ENCODE measurements around the gene PHC2. TPM values are rescaled to one million over a fixed set of nuclear protein-coding genes. Genes with fewer than 3 reads are reported as not detected.

Gene PHC2
- polyA plus RNA-seq, 1 donor from 2014 or later = 171 TPM

DNA sequence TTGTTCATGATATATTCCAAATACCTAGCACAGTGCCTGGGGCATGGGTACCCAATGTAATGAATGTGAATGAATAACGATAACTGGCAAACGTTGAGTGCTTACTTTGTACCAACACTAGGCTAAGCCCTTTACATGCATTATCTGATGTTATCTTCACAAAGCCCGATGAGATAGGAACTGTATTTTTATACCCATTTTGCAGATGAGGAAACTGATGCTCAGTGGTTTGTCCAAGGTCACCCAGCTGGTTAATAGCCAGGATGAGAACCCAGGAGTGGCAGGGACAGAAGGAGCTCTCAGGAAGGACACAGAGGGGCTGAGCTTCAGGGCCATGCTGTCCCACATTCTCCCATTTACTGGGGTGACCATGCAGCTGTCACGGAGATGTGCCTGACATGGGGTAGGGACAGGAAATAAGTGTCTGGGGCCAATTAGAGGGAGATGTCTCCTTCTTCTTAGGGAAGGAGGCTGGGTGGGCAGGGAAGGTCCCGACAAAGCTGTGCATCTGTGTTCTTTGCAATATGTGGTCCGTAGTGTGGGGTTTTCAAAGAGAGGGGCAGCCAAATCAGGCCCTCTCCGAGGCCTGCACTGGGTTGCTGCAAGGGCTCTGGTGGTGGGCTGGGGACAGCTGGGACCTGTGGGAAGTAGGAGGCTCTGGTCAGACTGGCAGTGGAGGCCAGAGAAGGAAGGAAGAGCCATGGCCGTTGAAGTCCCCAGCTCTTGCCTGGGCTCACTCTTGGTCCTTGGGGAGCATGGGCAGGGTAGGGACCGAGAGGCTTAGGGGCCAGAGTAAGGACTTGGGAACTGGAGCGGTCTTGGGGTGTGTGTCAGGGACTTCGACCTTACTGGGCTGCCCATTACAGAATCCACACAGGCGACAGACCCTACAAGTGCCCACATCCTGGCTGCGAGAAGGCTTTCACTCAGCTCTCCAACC lies 136.6 kb downstream of the PHC2 start:
- Histone ChIP-seq H3K79me2 (replicated peaks; ENCODE audit: insufficient read depth, low read length) (no peaks in the 10 kb centered on the region), H3K4me2 (ENCODE audit: low read length) (no peak overlapping the region), H3F3A (ENCODE audit: insufficient read depth, low read length, poor library complexity, severe bottlenecking) (no peaks in the 10 kb centered on the region), H3K27ac (ENCODE audit: low read length) (no peak overlapping the region), H2AFZ (ENCODE audit: low read depth, low read length) (no peak overlapping the region), H4K20me1 (ENCODE audit: insufficient read depth) (no peaks in the 10 kb centered on the region), H3K4me3 (ENCODE audit: low read length) (no peak overlapping the region), H3K9ac (ENCODE audit: low read length) (no peak overlapping the region), H3K36me3 (ENCODE audit: insufficient read depth, low read length) (no peaks in the 10 kb centered on the region), H3K27me3 (ENCODE audit: insufficient read depth, low read depth, low read length) (no peaks in the 10 kb centered on the region), H3K9me2 (ENCODE audit: insufficient read depth, low read length) (no peaks in the 10 kb centered on the region), H3K9me3 (ENCODE audit: low read length) (no peaks in the 10 kb centered on the region)
- no peak for TF ChIP-seq TAF1 (IDR thresholded peaks at IDR 0.05; ENCODE audit: low read depth)
- TF ChIP-seq EP300 (conservative IDR thresholded peaks at IDR 0.05; ENCODE audit: poor library complexity, severe bottlenecking) = no peak
- no peak for TF ChIP-seq MXI1 (conservative IDR thresholded peaks at IDR 0.05; ENCODE audit: poor library complexity, severe bottlenecking)
- TF ChIP-seq POLR2AphosphoS5 (IDR thresholded peaks at IDR 0.05) = no peak
- TF ChIP-seq, protein P1, sequence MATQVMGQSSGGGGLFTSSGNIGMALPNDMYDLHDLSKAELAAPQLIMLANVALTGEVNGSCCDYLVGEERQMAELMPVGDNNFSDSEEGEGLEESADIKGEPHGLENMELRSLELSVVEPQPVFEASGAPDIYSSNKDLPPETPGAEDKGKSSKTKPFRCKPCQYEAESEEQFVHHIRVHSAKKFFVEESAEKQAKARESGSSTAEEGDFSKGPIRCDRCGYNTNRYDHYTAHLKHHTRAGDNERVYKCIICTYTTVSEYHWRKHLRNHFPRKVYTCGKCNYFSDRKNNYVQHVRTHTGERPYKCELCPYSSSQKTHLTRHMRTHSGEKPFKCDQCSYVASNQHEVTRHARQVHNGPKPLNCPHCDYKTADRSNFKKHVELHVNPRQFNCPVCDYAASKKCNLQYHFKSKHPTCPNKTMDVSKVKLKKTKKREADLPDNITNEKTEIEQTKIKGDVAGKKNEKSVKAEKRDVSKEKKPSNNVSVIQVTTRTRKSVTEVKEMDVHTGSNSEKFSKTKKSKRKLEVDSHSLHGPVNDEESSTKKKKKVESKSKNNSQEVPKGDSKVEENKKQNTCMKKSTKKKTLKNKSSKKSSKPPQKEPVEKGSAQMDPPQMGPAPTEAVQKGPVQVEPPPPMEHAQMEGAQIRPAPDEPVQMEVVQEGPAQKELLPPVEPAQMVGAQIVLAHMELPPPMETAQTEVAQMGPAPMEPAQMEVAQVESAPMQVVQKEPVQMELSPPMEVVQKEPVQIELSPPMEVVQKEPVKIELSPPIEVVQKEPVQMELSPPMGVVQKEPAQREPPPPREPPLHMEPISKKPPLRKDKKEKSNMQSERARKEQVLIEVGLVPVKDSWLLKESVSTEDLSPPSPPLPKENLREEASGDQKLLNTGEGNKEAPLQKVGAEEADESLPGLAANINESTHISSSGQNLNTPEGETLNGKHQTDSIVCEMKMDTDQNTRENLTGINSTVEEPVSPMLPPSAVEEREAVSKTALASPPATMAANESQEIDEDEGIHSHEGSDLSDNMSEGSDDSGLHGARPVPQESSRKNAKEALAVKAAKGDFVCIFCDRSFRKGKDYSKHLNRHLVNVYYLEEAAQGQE (IDR thresholded peaks at IDR 0.05; ENCODE audit: borderline replicate concordance) = no peak
- no peak for TF ChIP-seq CTCF (IDR thresholded peaks at IDR 0.05; ENCODE audit: poor library complexity, severe bottlenecking)
- no peak for TF ChIP-seq RAD21 (conservative IDR thresholded peaks at IDR 0.05)

GRCh38 chr1:33292726-33293340 lies 138.1 kb downstream of the PHC2 start:
- no peaks in the 10 kb centered on the region for H3K36me3 ChIP-seq (ENCODE audit: insufficient read depth, low read length)

More at GRCh38 chr1:33292726-33293340, 138.1 kb downstream of the PHC2 start:
- H3F3A ChIP-seq (ENCODE audit: insufficient read depth, low read length, poor library complexity, severe bottlenecking) = no peaks in the 10 kb centered on the region
- H3K27ac ChIP-seq (ENCODE audit: low read length) = no peak overlapping the region
- no peaks in the 10 kb centered on the region for H4K20me1 ChIP-seq (ENCODE audit: insufficient read depth)
- TF ChIP-seq, protein P1 (IDR thresholded peaks at IDR 0.05; ENCODE audit: borderline replicate concordance) = no peak
- no peak for TF ChIP-seq CTCF (IDR thresholded peaks at IDR 0.05; ENCODE audit: poor library complexity, severe bottlenecking)
- TF ChIP-seq TAF1 (IDR thresholded peaks at IDR 0.05; ENCODE audit: low read depth) = no peak
- no peak for TF ChIP-seq RAD21 (conservative IDR thresholded peaks at IDR 0.05)
- no peak for TF ChIP-seq EZH2 (IDR thresholded peaks at IDR 0.05; ENCODE audit: borderline replicate concordance, insufficient read depth, low read length, poor library complexity, severe bottlenecking)
- no peak for TF ChIP-seq EP300 (conservative IDR thresholded peaks at IDR 0.05; ENCODE audit: poor library complexity, severe bottlenecking)
- TF ChIP-seq MXI1 (conservative IDR thresholded peaks at IDR 0.05; ENCODE audit: poor library complexity, severe bottlenecking) = no peak
- TF ChIP-seq POLR2AphosphoS5 (IDR thresholded peaks at IDR 0.05) = no peak
- TF ChIP-seq SMC3 (conservative IDR thresholded peaks at IDR 0.05; ENCODE audit: poor library complexity) = no peak
- H2AFZ ChIP-seq (ENCODE audit: low read depth, low read length) = no peak overlapping the region
- no peak overlapping the region for H3K9ac ChIP-seq (ENCODE audit: low read length)
- H3K4me3 ChIP-seq (ENCODE audit: low read length) = no peak overlapping the region
- H3K27me3 ChIP-seq (ENCODE audit: insufficient read depth, low read depth, low read length) = no peaks in the 10 kb centered on the region
- H3K79me2 ChIP-seq (replicated peaks; ENCODE audit: insufficient read depth, low read length) = no peaks in the 10 kb centered on the region
- no peaks in the 10 kb centered on the region for H3K9me2 ChIP-seq (ENCODE audit: insufficient read depth, low read length)
- H3K4me2 ChIP-seq (ENCODE audit: low read length) = no peak overlapping the region
- H3K9me3 ChIP-seq (ENCODE audit: low read length) = no peaks in the 10 kb centered on the region

All from neural cell (in vitro differentiated cells).